Esophagus muscularis mucosa (tissue), 3 donors: ENCODE data around the gene NDST1.

ENCODE experiments used
- CTCF ChIP-seq, 3 experiments: fragments of 200-600 bp in 2 of 3; fragments of 450-650 bp in 1 of 3; sonication (generic) in 2 of 3; IDR thresholded peaks; one replicate each; pipeline ENCODE4 v1.5.1; 2017 to 2019; ENCODE audit warnings: antibody characterized with exemption in 3 of 3, mild to moderate bottlenecking in 2 of 3, moderate library complexity in 1 of 3
- POLR2A ChIP-seq: fragments of 450-650 bp; IDR thresholded peaks from one replicate; pipeline ENCODE4 v1.6.1; 2017; ENCODE audit warnings: antibody characterized with exemption, moderate library complexity, mild to moderate bottlenecking, low read depth

- TF ChIP-seq CTCF (IDR thresholded peaks at IDR 0.05), result peak; percentile 77 to 79 (median 79)
- TF ChIP-seq POLR2A, result no peak
Measured at GRCh38 chr5:150589862-150590601, 82.1 kb downstream of the NDST1 start.
